Measurements from ENCODE around the gene SS18.

GRCh38 chr18:25982961-25983360 lies 107.5 kb downstream of the SS18 start:
- TF ChIP-seq CTCF (IDR thresholded peaks at IDR 0.05; ENCODE audit: poor library complexity) (no peak), EZH2 (IDR thresholded peaks at IDR 0.05; ENCODE audit: borderline replicate concordance) (no peak)

Measured in hepatocyte (in vitro differentiated cells).